Glutamatergic neuron (in vitro differentiated cells): ENCODE data around the gene CCT7. TPM values are rescaled to one million over a fixed set of nuclear protein-coding genes. Genes with fewer than 3 reads are reported as not detected.
A peak's percentile ranks its signal among the peaks of the same experiment; 100 is the strongest.

Experiments
- DNase-seq: peaks from one replicate; pipeline ENCODE4 v3.0.0; 2022
- H3K27ac Mint-ChIP-seq: one replicate; pipeline ENCODE4 v1.8.0; 2020; ENCODE audit warnings: mild to moderate bottlenecking, mixed read lengths, inconsistent platforms; ENCODE audit not compliant: unreplicated experiment
- H3K27me3 Mint-ChIP-seq: one replicate; pipeline ENCODE4 v1.8.0; 2020; ENCODE audit warnings: mild to moderate bottlenecking, moderate library complexity, mixed read lengths, inconsistent platforms; ENCODE audit not compliant: unreplicated experiment
- H3K36me3 Mint-ChIP-seq: one replicate; pipeline ENCODE4 v1.8.0; 2020; ENCODE audit warnings: mild to moderate bottlenecking, mixed read lengths, inconsistent platforms; ENCODE audit not compliant: unreplicated experiment
- H3K4me1 Mint-ChIP-seq: one replicate; pipeline ENCODE4 v1.8.0; 2020; ENCODE audit warnings: mild to moderate bottlenecking, low read depth, mixed read lengths, inconsistent platforms; ENCODE audit not compliant: unreplicated experiment
- H3K4me3 Mint-ChIP-seq: one replicate; pipeline ENCODE4 v1.8.0; 2020; ENCODE audit warnings: mild to moderate bottlenecking, mixed read lengths, inconsistent platforms; ENCODE audit not compliant: unreplicated experiment
- H3K9me3 Mint-ChIP-seq: one replicate; pipeline ENCODE4 v1.8.0; 2020; ENCODE audit warnings: mild to moderate bottlenecking, moderate library complexity, mixed read lengths, inconsistent platforms; ENCODE audit not compliant: unreplicated experiment
- total RNA-seq: library from RNA; stranded (reverse); fragmentation: NEBNext Ultra II Directional; extraction: Animal tissue kit (Norgen Biotek cat#: 25700); gene quantifications from one replicate; pipeline ENCODE4 v1.2.1, GENCODE V29; 2021; ENCODE audit not compliant: unreplicated experiment
- TF ChIP-seq, protein P1 (sequence below): fragments of 200-600 bp; sonication (generic); IDR thresholded peaks from one replicate; pipeline ENCODE4 v1.5.0; 2021; ENCODE audit not compliant: partially characterized antibody, unreplicated experiment

Gene CCT7
- total RNA-seq, 1 donor from 2014 or later = 269 TPM

DNA sequence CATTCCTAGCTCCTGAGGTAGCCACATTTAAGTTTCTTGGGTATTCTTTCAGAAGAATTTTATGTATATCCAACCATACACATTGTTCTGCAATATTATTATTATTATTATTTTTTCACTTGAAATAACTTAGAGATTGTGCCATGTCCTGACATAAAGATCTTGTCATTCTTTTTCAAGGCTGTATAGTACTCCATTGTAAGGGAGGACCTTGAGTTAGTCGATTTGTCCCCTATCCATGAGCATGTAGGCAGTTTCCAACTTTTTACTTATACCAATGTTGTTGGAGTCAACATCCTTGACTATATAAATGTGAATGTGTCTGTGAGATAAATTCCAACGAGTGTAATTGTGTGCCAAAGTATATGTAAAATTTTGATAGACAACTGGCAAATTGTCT lies 60.1 kb downstream of the CCT7 start:
- Mint-ChIP-seq H3K4me3 (peak overlapping the region; percentile 74), H3K9me3 (peaks cover 3% of the 10 kb centered on the region), H3K27me3 (peaks cover 15% of the 10 kb centered on the region), H3K36me3 (no peaks in the 10 kb centered on the region), H3K4me1 (peaks cover 11% of the 10 kb centered on the region), H3K27ac (no peak overlapping the region)
- TF ChIP-seq, protein P1, sequence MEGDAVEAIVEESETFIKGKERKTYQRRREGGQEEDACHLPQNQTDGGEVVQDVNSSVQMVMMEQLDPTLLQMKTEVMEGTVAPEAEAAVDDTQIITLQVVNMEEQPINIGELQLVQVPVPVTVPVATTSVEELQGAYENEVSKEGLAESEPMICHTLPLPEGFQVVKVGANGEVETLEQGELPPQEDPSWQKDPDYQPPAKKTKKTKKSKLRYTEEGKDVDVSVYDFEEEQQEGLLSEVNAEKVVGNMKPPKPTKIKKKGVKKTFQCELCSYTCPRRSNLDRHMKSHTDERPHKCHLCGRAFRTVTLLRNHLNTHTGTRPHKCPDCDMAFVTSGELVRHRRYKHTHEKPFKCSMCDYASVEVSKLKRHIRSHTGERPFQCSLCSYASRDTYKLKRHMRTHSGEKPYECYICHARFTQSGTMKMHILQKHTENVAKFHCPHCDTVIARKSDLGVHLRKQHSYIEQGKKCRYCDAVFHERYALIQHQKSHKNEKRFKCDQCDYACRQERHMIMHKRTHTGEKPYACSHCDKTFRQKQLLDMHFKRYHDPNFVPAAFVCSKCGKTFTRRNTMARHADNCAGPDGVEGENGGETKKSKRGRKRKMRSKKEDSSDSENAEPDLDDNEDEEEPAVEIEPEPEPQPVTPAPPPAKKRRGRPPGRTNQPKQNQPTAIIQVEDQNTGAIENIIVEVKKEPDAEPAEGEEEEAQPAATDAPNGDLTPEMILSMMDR = no peak
- DNase-seq = no peak

DNA sequence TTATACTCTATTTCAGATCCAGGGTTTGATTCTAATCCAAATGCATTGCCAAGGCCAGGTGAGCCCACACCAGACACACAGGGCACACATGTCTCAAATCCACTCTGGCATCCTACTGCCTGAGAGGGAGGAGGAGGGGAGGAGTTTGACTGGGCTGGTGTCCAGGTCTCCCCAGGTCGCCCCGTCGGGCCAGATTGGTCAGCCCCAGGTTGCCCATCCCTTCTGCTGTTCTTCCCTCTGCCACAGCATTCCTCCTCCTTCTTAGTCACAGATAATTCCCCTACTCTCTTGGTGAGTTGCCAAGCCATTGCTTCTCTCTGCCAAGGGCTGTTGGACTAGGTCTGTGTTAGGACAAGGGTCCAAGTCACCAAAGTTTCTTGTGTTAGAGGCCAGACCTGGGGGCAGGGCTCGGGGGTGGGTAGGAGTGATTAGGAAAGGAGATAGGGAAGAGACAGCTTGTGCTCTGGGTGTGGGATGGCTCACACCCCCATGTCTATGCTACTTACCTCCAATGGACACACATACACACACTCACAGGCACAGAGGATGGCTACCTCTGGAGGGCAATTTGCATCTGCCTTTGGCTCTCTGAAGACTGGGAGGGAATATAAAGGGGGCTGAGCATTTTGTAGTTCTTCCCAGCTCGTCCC lies 61.8 kb downstream of the CCT7 start:
- Mint-ChIP-seq H3K4me1 (peaks cover 11% of the 10 kb centered on the region), H3K4me3 (no peak overlapping the region), H3K9me3 (peaks cover 2% of the 10 kb centered on the region), H3K36me3 (no peaks in the 10 kb centered on the region), H3K27ac (no peak overlapping the region), H3K27me3 (peaks cover 12% of the 10 kb centered on the region)
- DNase-seq = no peak
- TF ChIP-seq, protein P1 = no peak

DNA sequence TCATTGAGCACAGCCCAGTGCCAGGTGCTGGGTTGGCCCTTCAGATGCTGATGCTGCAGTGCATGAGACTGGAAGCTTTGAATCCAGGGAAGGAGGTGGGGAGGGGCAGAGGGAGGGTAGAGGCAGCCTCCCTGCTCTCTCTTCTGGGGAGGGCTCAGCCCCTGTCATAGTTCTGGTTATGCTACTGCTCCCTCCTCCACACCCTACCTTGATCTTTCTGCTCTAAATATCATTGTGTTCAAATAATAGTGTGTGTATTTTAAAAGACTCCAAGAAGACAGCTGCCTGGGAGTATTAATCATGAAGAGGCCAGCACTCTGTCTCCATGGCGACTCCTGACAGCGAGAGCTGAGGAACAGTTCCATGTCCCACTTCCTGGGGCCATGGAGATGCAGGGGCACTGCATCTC lies 63.0 kb downstream of the CCT7 start:
- Mint-ChIP-seq H3K9me3 (peaks cover 3% of the 10 kb centered on the region), H3K4me1 (peaks cover 11% of the 10 kb centered on the region), H3K36me3 (no peaks in the 10 kb centered on the region), H3K4me3 (peak overlapping the region; percentile 23), H3K27ac (no peak overlapping the region), H3K27me3 (peaks cover 9% of the 10 kb centered on the region)
- TF ChIP-seq, protein P1 = no peak
- DNase-seq = peak; percentile 27

DNA sequence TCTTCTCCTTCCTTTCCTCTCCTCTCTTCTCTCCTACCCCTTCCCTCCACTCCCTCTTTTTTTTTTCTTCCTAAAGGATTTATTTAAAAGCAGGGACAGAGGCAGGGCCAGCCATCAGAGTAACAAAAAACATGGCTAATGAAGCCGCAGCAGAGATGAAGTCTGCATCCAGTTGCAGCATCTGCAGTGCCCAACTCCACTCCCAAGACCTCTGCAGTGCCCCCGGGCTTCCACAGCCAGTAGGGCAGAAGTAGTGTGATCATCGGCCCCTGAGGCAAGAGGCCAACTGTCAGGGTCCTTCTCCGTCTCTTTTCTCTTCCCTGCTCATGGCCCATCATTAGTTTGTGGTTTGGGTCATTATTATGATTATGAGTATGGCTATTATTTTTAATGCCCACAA lies 63.5 kb downstream of the CCT7 start:
- peaks cover 9% of the 10 kb centered on the region for H3K27me3 Mint-ChIP-seq
- peaks cover 3% of the 10 kb centered on the region for H3K9me3 Mint-ChIP-seq
- peaks cover 11% of the 10 kb centered on the region for H3K4me1 Mint-ChIP-seq
- DNase-seq = peak; percentile 30
- H3K36me3 Mint-ChIP-seq = no peaks in the 10 kb centered on the region
- H3K4me3 Mint-ChIP-seq = peak overlapping the region; percentile 44
- TF ChIP-seq, protein P1 = no peak
- H3K27ac Mint-ChIP-seq = no peak overlapping the region

DNA sequence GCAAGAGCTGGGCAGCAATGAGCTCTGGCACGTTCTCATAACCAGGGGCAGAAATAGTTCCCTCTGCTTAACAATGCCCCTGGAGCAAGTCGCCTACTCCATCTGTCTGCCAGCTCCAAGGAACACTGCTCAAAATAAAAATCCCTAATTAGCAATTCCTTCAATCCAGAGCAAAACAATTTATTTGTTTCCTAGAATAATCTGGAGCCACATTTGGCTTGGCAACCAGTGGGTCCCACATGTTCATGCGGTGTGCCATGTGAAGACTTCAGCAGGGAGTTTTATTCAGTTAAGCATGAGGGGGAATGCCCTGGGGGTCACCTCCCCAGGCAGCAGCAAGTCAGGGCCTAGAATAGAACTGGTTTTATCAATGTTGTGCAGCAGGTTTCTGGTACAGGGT lies 66.8 kb downstream of the CCT7 start:
- Mint-ChIP-seq H3K36me3 (no peaks in the 10 kb centered on the region), H3K4me3 (no peak overlapping the region), H3K27me3 (peaks cover 3% of the 10 kb centered on the region), H3K27ac (no peak overlapping the region), H3K9me3 (peaks cover 5% of the 10 kb centered on the region), H3K4me1 (peaks cover 11% of the 10 kb centered on the region)
- DNase-seq = no peak
- TF ChIP-seq, protein P1 = no peak
